ENCODE results near the gene DND1.
"Not testable (repeated sequence)": the region's sequence is repeated elsewhere in the genome, so short reads cannot be mapped to it uniquely, and the experiment has no call there.

DND1 gene

DNA sequence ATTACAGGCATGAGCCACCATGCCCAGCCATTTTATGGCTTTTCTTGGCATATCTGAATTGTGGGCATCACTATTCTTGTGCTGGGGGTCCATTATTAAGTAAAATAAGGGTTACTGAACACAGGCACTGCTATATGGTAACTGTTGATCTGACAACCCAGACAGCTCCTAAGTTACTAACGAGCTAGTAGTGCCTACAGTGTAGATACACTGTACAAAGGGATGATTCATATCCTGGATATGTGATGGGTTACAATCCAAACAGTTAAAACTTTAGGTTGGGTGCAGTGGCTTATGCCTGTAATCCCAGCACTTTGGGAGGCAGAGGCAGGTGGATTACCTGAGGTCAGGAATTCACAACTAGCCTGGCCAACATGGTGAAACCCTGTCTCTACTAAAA, 44.7 kb downstream of the DND1 start:
- DNase-seq, result no peak

DNA sequence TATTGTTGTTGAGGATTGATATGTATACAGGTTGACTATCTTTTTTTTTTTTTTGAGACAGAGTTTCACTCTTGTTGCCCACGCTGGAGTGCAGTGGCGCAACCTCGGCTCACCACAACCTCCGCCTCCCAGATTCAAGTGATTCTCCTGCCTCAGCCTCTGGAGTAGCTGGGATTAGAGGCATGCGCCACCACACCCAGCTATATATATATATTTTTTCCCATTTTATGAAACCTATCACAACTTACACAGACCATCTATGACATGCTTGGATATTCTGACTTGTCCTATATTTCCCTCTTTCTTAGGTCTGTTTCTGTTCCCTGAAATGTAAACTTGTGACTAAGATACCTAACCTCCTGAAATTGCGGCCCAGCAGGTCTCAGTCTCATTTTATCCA, 45.4 kb downstream of the DND1 start:
- DNase-seq, result no peak

DNA sequence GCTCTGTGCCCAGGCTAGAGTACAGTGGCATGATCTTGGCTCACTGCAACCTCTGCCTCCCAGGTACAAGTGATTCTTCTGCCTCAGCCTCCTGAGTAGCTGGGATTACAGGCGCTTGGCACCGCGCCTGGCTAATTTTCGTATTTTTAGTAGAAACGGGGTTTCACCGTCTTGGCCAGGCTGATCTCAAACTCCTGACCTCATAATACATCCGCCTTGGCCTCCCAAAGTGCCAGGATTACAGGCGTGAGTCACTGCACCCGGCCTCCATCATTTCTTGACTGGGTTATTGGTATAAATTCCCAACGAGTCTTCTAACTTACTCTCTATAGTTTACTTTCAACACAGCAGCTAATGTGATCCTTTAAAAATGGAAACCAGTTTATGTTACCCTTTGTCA, 48.5 kb downstream of the DND1 start:
- DNase-seq, result not testable (repeated sequence)

DNA sequence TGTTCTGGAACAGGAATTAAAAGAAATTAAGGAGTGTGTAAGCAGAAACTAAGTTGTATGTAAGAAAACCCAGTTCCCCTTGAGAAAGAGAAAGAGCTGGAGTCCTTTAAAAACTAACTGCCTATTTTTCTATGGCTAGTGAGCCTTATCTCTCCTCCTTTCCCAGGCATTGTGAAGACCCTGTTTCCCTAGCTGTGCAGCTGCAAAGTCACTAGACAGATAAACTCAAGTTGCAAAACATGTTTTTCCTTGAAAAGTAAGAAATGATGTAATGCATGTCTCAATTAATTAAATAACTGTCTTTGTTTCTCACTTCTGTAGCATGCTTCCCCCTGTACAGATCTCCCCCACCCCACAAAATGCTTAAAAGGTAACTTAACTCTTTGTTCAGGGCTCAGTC, 50.3 kb downstream of the DND1 start:
- DNase-seq, result not testable (repeated sequence)

DNA sequence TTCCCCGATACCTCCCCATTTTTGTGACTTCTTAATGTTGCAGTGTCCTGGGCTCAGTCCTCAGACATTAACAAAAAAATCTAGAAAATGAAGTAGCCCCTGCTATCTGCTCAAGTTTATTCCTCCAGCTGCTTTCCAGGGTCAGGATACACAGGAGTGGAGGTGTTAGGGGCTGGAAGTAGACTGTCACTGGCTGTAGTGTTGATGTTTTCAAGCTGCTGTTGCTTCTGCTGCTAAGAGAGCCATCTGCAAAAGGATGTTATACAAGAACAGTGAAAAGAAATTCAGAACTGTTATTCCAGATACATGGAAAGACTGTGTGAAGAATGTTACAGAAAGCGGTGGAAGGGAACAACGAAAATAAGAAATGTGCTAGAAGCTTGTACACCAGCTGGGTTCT, 51.1 kb downstream of the DND1 start:
- DNase-seq, result no peak

Measured in eye (tissue), 1 donor.